ENCODE data around the gene GSTM3. TPM values are rescaled to one million over a fixed set of nuclear protein-coding genes. Genes with fewer than 3 reads are reported as not detected.
A peak's percentile ranks its signal among the peaks of the same experiment; 100 is the strongest.
"Not testable (repeated sequence)": the region's sequence is repeated elsewhere in the genome, so short reads cannot be mapped to it uniquely, and the experiment has no call there.

The GSTM3 gene
- total RNA-seq, 1 donor from 2014 or later = 40.6 TPM

GRCh38 chr1:109762039-109762585 is 21.3 kb upstream of the GSTM3 start:
- DNase-seq (ENCODE audit: low spot score) = no peak

DNA sequence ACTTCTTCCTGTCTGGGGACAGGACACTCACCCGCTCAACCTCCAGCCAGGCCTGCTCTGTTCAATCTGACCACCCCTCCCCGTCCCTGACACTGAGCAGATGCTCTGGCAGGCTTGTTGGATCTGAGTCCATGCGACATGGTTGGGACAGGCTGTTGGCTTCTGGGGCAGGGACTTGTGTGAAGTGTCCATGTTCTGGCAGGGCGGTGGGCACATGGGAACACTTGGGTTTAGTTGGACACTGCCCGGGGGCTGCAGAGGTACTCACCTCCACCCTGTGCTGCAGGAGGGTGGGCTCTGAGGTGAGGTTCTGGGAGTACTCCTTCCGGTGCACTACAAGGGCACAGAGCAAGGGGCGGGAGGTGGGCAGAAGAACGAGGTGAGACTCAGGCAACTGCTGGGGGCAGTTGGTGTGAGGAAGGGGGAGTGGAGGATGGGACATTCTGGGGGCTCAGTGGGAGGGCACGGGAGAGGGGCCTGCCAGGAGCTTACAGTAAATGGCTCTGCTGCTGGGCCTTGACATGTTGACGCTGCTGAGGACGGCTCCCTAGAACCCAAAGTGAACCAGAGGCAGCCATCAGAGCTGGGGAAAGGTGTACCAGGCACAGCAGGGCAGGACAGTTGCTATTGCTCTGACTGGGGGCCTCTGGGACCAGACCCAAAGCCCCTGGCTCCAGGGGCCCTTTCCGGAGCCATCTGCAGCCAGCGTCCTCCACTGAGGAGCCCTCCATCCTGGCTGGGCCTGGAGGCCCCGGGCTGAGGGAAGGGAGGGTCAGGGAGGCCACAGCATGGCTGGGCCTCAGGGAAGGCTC is 20.6 kb upstream of the GSTM3 start:
- DNase-seq (ENCODE audit: low spot score) = no peak

DNA sequence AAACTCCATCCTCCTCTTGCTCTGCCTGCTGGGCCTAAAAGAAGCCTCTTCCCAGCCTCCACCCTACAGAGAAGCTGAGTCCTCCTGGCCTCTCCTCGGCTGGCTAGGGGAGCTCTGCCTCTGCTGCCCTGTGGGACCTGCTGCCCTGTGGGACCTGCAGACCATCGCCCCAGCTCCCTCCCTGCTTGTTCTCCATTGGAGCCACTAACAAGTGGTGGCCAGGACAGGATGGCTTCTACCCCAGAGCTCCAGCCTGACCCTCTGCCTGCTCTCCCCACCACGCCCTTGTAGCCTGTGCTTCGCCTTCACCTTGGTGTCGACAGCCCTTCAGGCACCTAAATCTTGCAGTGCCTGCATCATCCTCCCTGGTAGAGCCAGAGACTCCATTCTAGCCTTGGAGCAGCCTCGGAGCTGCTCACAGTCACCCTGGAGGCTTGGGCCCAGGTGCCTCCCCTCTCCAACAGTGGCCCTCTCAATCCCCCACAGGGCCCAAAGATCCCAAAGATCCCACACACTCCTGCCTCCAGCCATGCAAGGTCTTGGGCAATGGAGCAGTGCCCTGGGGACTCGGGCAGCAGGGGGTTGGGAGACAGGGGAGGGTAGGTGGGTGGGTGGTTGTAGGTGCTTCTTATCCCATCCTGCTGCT is 19.9 kb upstream of the GSTM3 start:
- peak; percentile 7 for DNase-seq (ENCODE audit: low spot score)

- DNase-seq (ENCODE audit: low spot score) = peak; percentile 9
These were observed 18.9 kb upstream of the GSTM3 start for GRCh38 chr1:109759513-109760334.

DNA sequence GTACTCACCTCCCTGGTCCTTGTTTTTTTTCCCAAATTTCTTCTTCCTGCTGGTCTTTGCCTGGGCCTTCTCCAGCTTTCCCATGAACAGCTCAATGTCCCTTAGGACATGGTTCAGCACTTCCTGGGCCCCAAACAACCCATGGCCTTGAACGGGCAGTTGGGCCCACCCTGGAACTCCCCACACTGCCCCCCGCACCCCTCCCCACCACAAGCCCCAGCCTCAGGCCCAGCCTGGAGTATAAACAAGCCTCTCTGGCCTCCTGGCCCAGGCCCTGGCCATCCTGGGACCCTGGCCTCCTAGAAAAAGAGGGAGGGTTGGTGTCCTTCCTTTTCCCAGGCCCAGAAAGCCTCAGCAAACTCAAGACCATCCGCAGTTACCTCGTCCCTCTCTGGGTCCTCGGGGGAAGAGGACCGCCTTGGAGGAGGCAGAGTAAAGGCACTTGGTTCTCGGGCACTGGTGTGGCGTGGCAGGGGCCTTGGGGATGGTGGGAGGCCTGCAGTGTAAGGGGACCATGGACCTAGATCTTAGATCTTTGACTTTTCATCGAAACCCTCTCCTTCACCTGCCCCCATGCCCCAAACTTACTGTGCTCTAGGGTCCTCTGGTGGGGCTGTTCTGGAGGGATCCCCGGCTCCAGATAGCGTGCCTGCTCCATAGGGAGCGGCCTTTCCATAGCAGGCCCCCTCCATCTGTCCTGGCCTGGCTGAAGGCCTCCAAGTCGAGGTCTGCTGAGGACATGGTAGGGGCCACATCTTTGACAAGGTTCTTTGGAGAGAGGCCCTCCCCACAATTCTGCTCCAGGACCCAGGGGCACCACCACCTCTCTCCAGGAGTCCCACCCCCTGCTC is 17.3 kb upstream of the GSTM3 start:
- no peak for DNase-seq (ENCODE audit: low spot score)

DNA sequence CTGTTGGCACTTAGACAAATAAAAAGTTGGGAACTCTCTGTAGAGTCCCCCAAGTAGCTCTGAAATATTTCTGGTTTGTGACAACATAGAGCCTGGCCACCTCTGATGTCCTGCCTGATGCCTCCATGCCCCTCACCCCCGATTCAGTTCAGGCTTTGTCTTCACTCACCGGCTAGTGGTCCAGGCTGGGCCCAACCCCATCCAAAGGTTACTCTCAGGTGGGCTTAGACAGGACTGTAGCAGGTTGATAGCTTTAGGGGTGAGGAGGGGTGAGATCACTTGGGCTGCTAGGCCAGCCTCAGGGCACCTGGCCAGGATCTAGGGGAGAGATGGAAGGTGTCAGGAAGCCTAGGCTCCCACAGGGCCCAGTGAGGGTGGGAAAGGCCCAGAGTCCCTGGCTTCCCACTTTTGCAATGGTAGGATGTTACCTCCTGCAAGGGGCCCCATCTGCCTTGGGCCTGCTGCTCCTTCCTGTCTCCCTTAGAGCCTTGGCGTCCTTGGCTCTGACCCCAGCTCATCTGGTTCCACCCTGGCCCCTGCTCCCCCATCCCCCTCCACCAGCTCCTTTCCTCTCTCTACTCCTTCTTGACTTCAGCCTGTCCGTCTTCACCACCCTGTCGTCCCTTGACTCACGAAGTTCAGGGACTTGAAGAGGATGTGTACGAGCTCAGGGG is 16.1 kb upstream of the GSTM3 start:
- no peak for DNase-seq (ENCODE audit: low spot score)

DNA sequence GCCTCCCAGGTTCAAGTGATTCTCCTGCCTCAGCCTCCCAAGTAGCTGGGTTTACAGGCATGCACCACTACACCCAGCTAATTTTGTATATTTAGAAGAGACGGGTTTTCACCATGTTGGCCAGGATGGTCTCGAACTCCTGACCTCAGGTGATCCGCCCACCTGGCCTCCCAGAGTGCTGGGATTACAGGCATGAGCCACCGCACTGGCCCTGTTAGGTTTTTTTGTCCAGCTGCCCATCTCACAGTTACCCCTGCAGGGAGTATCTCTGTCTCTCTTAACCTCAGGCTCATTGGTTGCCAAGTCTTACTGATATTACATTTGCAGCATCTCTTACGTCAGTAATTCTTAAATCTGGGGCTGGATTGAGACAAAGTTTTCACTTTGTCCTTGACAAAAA is 15.5 kb upstream of the GSTM3 start:
- not testable (repeated sequence) for DNase-seq (ENCODE audit: low spot score)

- no peak for DNase-seq (ENCODE audit: low spot score)
These were observed 13.9 kb upstream of the GSTM3 start for GRCh38 chr1:109754738-109755137.

DNA sequence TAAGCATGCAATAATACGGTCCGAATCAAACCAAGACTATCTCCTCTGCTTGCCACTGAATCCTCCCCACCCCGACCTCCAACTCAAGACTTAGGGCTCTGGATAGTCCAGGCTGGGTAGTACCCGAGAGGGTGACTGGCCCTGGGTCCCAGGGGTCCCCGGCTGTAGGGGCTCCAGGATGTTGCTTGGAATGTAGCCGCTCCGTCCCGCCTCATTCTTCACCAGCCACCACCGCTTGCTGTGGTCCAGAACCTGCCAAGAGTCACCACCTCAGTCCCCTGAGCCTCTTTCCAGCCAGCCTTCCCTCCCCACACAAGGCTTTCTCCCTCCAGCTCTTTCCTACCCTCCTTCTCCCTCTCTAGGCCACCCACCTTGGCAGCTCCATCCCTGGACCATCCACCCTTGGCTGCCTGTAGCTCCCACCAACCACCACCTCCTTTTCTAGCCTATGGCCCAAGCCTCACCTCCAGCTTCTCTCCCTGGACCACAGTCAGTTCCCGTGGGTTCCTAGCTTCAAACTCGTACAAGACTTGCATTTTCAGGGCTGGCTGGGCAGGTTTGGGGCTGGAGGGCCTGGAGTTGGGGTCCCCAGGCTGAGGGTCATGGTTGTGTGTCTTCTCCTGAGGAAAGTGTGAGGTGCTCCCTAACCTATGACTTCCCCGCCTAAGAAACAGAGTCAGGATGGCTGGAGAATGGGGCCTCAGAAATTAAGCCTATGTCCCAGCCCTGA is 10.9 kb upstream of the GSTM3 start:
- DNase-seq (ENCODE audit: low spot score) = peak; percentile 9

- DNase-seq (ENCODE audit: low spot score) = peak; percentile 9
These were observed 10.1 kb upstream of the GSTM3 start for GRCh38 chr1:109750920-109751319.

DNA sequence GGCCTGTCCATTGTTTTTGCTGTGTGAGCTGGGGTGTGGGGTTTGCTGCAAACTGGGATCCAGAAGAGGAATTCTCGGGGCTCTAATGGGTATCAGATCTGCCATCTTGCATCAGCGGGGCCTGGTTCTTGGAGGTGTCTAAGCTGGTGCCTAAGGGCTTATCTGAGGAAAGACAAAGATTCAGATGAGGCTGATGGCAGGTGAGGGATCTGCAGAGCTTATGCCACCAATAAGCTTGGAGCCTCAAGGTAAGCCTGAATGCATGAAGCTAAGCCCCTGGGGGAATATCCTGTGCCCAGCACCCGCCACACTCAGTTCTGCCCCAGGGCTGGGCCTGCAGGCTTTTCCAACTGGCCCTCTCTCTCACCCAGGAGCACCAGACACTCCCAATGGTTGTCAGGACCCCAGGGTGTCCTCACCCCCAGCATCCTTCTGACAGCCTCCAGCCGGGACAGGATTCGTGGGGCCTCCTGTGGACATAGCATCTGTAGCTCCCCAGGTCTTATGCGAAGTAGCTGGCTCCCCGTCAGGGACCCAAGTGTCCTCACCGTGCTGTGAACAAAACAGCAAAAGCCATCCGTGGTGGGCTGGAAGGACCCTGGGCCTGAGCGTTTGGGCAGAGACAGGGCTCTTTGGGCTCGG is 9.5 kb upstream of the GSTM3 start:
- peak; percentile 8 for DNase-seq (ENCODE audit: low spot score)

DNA sequence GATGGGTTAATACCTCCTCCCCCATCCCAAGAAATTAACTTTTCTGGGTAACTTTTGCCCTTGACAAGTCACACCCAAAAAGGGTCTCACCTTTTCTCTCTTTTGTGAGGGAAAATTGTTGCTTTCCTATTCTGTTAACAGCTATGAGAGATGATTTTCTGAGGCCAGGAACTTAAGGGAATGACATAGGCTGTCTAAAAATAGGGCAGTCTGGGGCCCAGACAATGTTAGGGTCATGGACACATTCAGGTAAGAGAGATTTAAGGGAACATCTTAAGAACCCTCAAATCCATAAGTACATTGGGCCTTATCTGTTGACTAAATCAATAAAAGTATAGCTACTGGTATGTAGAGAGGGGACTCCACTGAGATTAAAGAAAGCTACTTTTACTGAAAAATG is 8.4 kb upstream of the GSTM3 start:
- no peak for DNase-seq (ENCODE audit: low spot score)

DNA sequence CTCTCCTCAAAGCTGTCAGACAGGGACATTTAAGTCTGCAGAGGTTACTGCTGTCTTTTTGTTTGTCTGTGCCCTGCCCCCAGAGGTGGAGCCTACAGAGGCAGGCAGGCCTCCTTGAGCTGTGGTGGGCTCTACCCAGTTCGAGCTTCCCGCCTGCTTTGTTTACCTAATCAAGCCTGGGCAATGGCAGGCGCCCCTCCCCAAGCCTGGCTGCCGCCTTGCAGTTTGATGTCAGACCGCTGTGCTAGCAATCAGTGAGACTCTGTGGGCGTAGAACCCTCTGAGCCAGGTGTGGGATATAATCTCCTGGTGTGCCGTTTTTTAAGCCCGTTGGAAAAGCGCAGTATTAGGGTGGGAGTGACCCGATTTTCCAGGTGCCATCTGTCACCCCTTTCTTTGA is 7.5 kb upstream of the GSTM3 start:
- not testable (repeated sequence) for DNase-seq (ENCODE audit: low spot score)

GRCh38 chr1:109739738-109740614 is 862 bp downstream of the GSTM3 start:
- peak; percentile 73 for DNase-seq (ENCODE audit: low spot score)

DNA sequence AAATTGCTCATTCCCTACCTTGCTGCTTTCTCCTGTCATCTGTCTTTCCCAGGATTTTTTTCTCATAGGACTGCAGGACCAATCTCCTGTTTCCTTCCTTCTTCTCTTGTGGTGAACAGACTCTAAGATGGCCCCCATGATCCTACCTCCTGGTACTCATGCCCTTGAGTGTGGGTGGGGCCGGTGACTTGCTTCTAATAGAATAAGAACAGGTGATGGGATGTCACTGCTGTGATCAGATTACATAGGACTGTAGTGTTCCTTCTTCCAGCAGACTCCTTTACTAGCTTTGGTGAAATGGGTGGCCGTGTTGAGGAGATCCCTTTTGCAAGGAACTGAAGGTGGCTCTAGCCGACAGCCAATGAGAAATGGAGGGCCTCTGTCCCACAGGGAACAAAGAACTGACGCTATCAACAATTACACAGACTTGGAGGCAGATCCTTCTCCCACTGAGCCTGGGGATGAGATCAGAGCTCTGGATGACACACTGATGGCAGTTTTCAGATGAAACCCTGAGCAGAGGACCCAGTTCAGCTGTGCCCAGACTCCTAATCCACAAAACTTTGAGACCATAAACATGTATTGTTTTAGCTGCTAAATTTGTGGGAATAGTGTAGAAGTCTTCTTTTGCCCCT is 7.5 kb downstream of the GSTM3 start:
- no peak for DNase-seq (ENCODE audit: low spot score)

DNA sequence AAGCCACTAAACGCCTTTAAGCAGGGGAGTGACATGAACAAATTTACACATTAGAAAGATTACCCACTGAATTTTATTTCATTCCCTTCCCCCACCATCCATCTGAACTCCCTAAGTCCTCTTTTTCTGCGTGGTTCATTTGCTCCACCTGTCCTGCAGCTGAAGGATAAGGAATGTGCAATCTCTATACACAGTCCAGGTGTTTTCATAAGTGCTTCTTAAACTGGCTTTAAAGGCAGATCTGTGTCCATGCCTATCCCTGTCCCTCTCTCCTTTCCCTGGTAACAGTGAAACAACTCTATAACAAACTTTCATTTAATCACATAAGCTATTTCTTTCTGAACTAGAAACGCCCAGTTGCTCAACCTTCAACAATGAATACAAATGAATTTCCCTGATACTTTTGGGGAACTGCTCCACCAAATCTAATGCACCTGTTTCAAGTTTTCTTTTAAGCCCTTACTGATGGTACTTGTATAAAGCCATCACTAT is 8.4 kb downstream of the GSTM3 start:
- no peak for DNase-seq (ENCODE audit: low spot score)

- DNase-seq (ENCODE audit: low spot score) = no peak
These were observed 10.2 kb downstream of the GSTM3 start for GRCh38 chr1:109730666-109731065.

DNA sequence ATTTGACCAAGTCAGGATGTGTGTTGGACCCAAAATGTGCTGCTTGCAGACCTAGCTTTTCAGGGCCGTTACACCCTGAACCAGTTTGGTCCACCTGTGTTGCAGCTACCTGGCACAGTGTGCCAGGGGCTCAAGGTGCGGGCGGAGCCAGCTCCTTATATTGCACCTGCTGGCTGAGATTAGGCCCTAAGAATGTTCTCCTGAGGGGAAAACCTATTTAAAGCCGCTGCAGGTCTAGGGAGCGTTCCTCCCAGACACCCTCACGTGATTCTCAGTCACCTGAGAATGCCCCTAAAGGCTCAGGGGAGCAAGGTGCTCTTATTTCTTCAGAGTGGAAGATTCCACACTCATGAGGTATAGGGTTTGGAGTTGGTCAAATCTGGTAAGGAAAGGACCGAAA is 12.0 kb downstream of the GSTM3 start:
- no peak for DNase-seq (ENCODE audit: low spot score)
